GM19452 (cell line): ENCODE measurements around the gene PRPS1.
"Not testable (repeated sequence)": the region's sequence is repeated elsewhere in the genome, so short reads cannot be mapped to it uniquely, and the experiment has no call there.

Experiments used
- ATAC-seq: cut with Tn5 transposase; IDR thresholded peaks from one replicate; pipeline ENCODE4 v1.9.1; 2021; ENCODE audit not compliant: unreplicated experiment

The PRPS1 gene

GRCh38 chrX:107629540-107629909 is 1.2 kb downstream of the PRPS1 start:
- no peak for ATAC-seq

- ATAC-seq, result no peak
These were observed 1.9 kb downstream of the PRPS1 start for GRCh38 chrX:107630031-107630689.

GRCh38 chrX:107632346-107632745 is 4.0 kb downstream of the PRPS1 start:
- ATAC-seq, result no peak

GRCh38 chrX:107646735-107647134 is 18.4 kb downstream of the PRPS1 start:
- no peak for ATAC-seq

- ATAC-seq, result no peak
These were observed 20.0 kb downstream of the PRPS1 start for GRCh38 chrX:107648332-107648731.

GRCh38 chrX:107654566-107654871 is 26.2 kb downstream of the PRPS1 start:
- ATAC-seq, result no peak

- peak; percentile 75 for ATAC-seq
These were observed 26.8 kb downstream of the PRPS1 start for GRCh38 chrX:107654872-107655761.

- ATAC-seq, result no peak
These were observed 28.7 kb downstream of the PRPS1 start for GRCh38 chrX:107656978-107657377.

GRCh38 chrX:107658660-107659059 is 30.4 kb downstream of the PRPS1 start:
- no peak for ATAC-seq

GRCh38 chrX:107659286-107659685 is 31.0 kb downstream of the PRPS1 start:
- ATAC-seq, result no peak

- ATAC-seq, result no peak
These were observed 31.5 kb downstream of the PRPS1 start for GRCh38 chrX:107659768-107660167.

GRCh38 chrX:107662145-107662544 is 33.8 kb downstream of the PRPS1 start:
- ATAC-seq, result no peak

GRCh38 chrX:107662824-107663223 is 34.5 kb downstream of the PRPS1 start:
- no peak for ATAC-seq

- ATAC-seq, result no peak
These were observed 38.6 kb downstream of the PRPS1 start for GRCh38 chrX:107666931-107667330.

- no peak for ATAC-seq
These were observed 39.1 kb downstream of the PRPS1 start for GRCh38 chrX:107667426-107667825.

- ATAC-seq, result not testable (repeated sequence)
These were observed 40.4 kb downstream of the PRPS1 start for GRCh38 chrX:107668710-107669109.

GRCh38 chrX:107669261-107669660 is 41.0 kb downstream of the PRPS1 start:
- no peak for ATAC-seq

- ATAC-seq, result no peak
These were observed 41.7 kb downstream of the PRPS1 start for GRCh38 chrX:107669885-107670628.

- not testable (repeated sequence) for ATAC-seq
These were observed 42.9 kb downstream of the PRPS1 start for GRCh38 chrX:107671256-107671655.

- ATAC-seq, result peak; percentile 34
These were observed 44.7 kb downstream of the PRPS1 start for GRCh38 chrX:107672955-107673378.

GRCh38 chrX:107673431-107673830 is 45.1 kb downstream of the PRPS1 start:
- peak; percentile 11 for ATAC-seq
